GM12875 (cell line): Measurements from ENCODE around the gene POLR3A.

Source experiments
- H3K4me3 ChIP-seq: one replicate; pipeline ENCODE4 v1.5.1; 2011; ENCODE audit warnings: low read depth, low read length, control low read depth
- CTCF ChIP-seq: IDR thresholded peaks from 2 replicates; pipeline ENCODE4 v1.5.1; 2011; ENCODE audit warnings: low read depth, mild to moderate bottlenecking, control low read depth, inconsistent platforms, low read length, moderate library complexity, borderline replicate concordance; ENCODE audit not compliant: insufficient read depth

The POLR3A gene

GRCh38 chr10:78015546-78015945 is 13.8 kb downstream of the POLR3A start:
- no peak for TF ChIP-seq CTCF
- H3K4me3 ChIP-seq = no peak overlapping the region

- no peak for TF ChIP-seq CTCF
- no peak overlapping the region for H3K4me3 ChIP-seq
Measured at GRCh38 chr10:78013564-78013963, 15.8 kb downstream of the POLR3A start.

GRCh38 chr10:78011065-78011464 is 18.2 kb downstream of the POLR3A start:
- no peak for TF ChIP-seq CTCF
- no peak overlapping the region for H3K4me3 ChIP-seq

GRCh38 chr10:78010278-78010677 is 19.0 kb downstream of the POLR3A start:
- TF ChIP-seq CTCF = no peak
- no peak overlapping the region for H3K4me3 ChIP-seq

- no peak for TF ChIP-seq CTCF
Measured at GRCh38 chr10:78009662-78010061, 19.7 kb downstream of the POLR3A start.

GRCh38 chr10:78007172-78007571 is 22.1 kb downstream of the POLR3A start:
- H3K4me3 ChIP-seq = no peak overlapping the region
- no peak for TF ChIP-seq CTCF

More at GRCh38 chr10:78009662-78010061, 19.7 kb downstream of the POLR3A start:
- H3K4me3 ChIP-seq = no peak overlapping the region

- no peak overlapping the region for H3K4me3 ChIP-seq
- TF ChIP-seq CTCF = no peak
Measured at GRCh38 chr10:78004215-78005026, 24.9 kb downstream of the POLR3A start.
